ENCODE results near the gene IQCK.

The IQCK gene

GRCh38 chr16:19854543-19854876 is 136.4 kb downstream of the IQCK start:
- in situ Hi-C loops (cut with MboI; ENCODE audit: low sequenced_read_pairs), result no loop called here

- in situ Hi-C loops (cut with MboI; ENCODE audit: low sequenced_read_pairs), result no loop called here
Observed at GRCh38 chr16:19856120-19856519, 138.0 kb downstream of the IQCK start.

- in situ Hi-C loops (cut with MboI; ENCODE audit: low sequenced_read_pairs), result no loop called here
Observed at GRCh38 chr16:19857593-19858339, 139.7 kb downstream of the IQCK start.

- in situ Hi-C loops (cut with MboI; ENCODE audit: low sequenced_read_pairs), result no loop called here
Observed at GRCh38 chr16:19858340-19859018, 140.4 kb downstream of the IQCK start.

GRCh38 chr16:19859166-19859565 is 141.1 kb downstream of the IQCK start:
- in situ Hi-C loops (cut with MboI; ENCODE audit: low sequenced_read_pairs), result no loop called here

GRCh38 chr16:19859603-19860002 is 141.5 kb downstream of the IQCK start:
- in situ Hi-C loops (cut with MboI; ENCODE audit: low sequenced_read_pairs), result no loop called here

- in situ Hi-C loops (cut with MboI; ENCODE audit: low sequenced_read_pairs), result no loop called here
Observed at GRCh38 chr16:19860166-19861041, 142.3 kb downstream of the IQCK start.

- in situ Hi-C loops (cut with MboI; ENCODE audit: low sequenced_read_pairs), result no loop called here
Observed at GRCh38 chr16:19861133-19861532, 143.1 kb downstream of the IQCK start.

GRCh38 chr16:19861811-19862327 is 143.8 kb downstream of the IQCK start:
- in situ Hi-C loops (cut with MboI; ENCODE audit: low sequenced_read_pairs), result no loop called here

- in situ Hi-C loops (cut with MboI; ENCODE audit: low sequenced_read_pairs), result no loop called here
Observed at GRCh38 chr16:19863990-19864389, 145.9 kb downstream of the IQCK start.

- in situ Hi-C loops (cut with MboI; ENCODE audit: low sequenced_read_pairs), result no loop called here
Observed at GRCh38 chr16:19864566-19864965, 146.5 kb downstream of the IQCK start.

GRCh38 chr16:19868421-19868820 is 150.3 kb downstream of the IQCK start:
- in situ Hi-C loops (cut with MboI; ENCODE audit: low sequenced_read_pairs), result no loop called here

- in situ Hi-C loops (cut with MboI; ENCODE audit: low sequenced_read_pairs), result no loop called here
Observed at GRCh38 chr16:19871721-19872120, 153.7 kb downstream of the IQCK start.

GRCh38 chr16:19872179-19872863 is 154.2 kb downstream of the IQCK start:
- in situ Hi-C loops (cut with MboI; ENCODE audit: low sequenced_read_pairs), result no loop called here

- in situ Hi-C loops (cut with MboI; ENCODE audit: low sequenced_read_pairs), result no loop called here
Observed at GRCh38 chr16:19872935-19873334, 154.9 kb downstream of the IQCK start.

- in situ Hi-C loops (cut with MboI; ENCODE audit: low sequenced_read_pairs), result no loop called here
Observed at GRCh38 chr16:19874026-19874425, 156.0 kb downstream of the IQCK start.

GRCh38 chr16:19874851-19875546 is 156.9 kb downstream of the IQCK start:
- in situ Hi-C loops (cut with MboI; ENCODE audit: low sequenced_read_pairs), result no loop called here

GRCh38 chr16:19875900-19876299 is 157.8 kb downstream of the IQCK start:
- in situ Hi-C loops (cut with MboI; ENCODE audit: low sequenced_read_pairs), result no loop called here

- in situ Hi-C loops (cut with MboI; ENCODE audit: low sequenced_read_pairs), result no loop called here
Observed at GRCh38 chr16:19876501-19877059, 158.5 kb downstream of the IQCK start.

- in situ Hi-C loops (cut with MboI; ENCODE audit: low sequenced_read_pairs), result no loop called here
Observed at GRCh38 chr16:19878757-19879156, 160.7 kb downstream of the IQCK start.

Measured in HL-60/S4 treated with phorbol 12-myristate 13-acetate at 8.2 ng/mL for 4 days and 3 days (cell line).